Activated CD4-positive, alpha-beta T cell treated with anti-CD3 and anti-CD28 coated beads for 24 hours (primary cell): ENCODE measurements around the gene SDF2L1.
A peak's percentile ranks its signal among the peaks of the same experiment; 100 is the strongest.
"Not testable (repeated sequence)": the region's sequence is repeated elsewhere in the genome, so short reads cannot be mapped to it uniquely, and the experiment has no call there.

Source experiments
- DNase-seq, 2 donors: peaks; one replicate each; pipeline ENCODE4 v3.0.0-alpha.2; 2020; ENCODE audit warnings: low read depth in 2 of 2

Gene SDF2L1

GRCh38 chr22:21636629-21637218 lies 5.4 kb upstream of the SDF2L1 start:
- no peak for DNase-seq

- not testable (repeated sequence) for DNase-seq
Measured at GRCh38 chr22:21637450-21637849, 4.7 kb upstream of the SDF2L1 start.

GRCh38 chr22:21639359-21639758 lies 2.7 kb upstream of the SDF2L1 start:
- no peak for DNase-seq

DNA sequence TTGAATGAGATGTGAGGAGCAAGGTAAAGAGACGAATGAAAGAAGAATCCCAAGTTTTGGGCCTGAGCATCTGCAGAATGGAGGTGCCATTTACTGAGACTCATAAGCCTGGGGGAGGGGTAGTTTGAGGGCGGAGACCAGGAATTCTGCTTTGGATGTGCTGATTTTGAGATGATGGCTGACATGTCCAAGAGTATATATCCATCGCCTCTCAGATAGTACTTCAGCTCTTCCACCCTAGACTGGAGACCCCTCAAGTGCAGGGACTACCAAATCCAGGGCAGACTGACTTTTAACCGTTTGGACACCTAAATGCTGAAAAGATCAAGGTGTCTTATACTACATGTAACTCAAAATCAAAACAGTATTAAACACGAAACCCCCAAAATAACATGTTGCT lies 1.3 kb upstream of the SDF2L1 start:
- DNase-seq: no peak

DNA sequence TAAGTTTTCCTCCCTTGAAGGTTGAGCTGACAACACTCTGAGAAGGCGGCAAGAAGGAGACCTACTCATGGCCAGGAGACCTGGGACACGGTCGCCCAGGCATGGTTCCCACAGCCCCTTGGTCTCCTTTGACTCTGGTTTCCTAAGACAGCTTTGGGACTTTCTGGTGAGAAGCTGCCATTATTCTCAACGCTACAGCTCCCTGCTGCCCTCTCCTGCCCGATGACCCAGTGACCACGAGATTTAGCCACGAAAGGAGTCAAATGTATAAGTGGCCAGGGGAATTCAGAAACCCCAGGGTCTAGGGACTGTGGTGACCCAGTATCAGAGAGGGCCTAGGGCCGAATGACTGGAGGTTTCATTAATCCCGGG lies 699 bp upstream of the SDF2L1 start:
- DNase-seq: no peak

- peak; percentile 46 to 47 for DNase-seq
Measured at GRCh38 chr22:21642584-21643448, 714 bp downstream of the SDF2L1 start.

GRCh38 chr22:21643533-21644357 lies 1.6 kb downstream of the SDF2L1 start:
- DNase-seq: no peak

- DNase-seq: not testable (repeated sequence)
Measured at GRCh38 chr22:21645513-21645912, 3.4 kb downstream of the SDF2L1 start.

- peak; percentile 64 to 70 for DNase-seq
Measured at GRCh38 chr22:21646608-21647590, 4.8 kb downstream of the SDF2L1 start.

- DNase-seq: no peak
Measured at GRCh38 chr22:21650280-21650679, 8.2 kb downstream of the SDF2L1 start.

- DNase-seq: no peak
Measured at GRCh38 chr22:21650823-21651520, 8.9 kb downstream of the SDF2L1 start.

DNA sequence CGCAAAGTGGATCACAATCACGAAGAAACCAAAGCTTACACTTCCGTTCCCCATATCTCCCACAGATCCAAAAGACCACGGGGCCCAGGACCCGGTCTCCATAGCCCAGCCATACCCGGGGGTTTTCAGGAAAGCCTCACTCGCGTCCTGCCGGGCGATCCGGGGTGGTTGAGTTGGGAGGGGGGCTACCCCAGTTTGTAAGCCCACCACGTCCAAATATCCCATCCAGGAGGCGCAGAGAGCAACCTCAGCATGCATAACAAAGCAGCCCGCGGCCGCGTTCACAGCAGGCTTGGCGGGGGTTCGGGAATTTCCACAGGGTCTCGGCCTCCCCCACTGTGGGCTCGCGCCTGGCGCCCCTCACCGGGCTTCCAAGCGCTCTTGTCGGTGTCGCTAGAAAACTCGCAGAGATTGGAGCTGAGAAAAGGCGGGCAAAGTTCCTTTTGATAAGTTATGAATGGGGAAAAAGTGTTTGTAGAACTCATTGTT lies 9.5 kb downstream of the SDF2L1 start:
- no peak for DNase-seq

GRCh38 chr22:21652010-21652546 lies 10.0 kb downstream of the SDF2L1 start:
- peak; percentile 69 to 84 for DNase-seq

DNA sequence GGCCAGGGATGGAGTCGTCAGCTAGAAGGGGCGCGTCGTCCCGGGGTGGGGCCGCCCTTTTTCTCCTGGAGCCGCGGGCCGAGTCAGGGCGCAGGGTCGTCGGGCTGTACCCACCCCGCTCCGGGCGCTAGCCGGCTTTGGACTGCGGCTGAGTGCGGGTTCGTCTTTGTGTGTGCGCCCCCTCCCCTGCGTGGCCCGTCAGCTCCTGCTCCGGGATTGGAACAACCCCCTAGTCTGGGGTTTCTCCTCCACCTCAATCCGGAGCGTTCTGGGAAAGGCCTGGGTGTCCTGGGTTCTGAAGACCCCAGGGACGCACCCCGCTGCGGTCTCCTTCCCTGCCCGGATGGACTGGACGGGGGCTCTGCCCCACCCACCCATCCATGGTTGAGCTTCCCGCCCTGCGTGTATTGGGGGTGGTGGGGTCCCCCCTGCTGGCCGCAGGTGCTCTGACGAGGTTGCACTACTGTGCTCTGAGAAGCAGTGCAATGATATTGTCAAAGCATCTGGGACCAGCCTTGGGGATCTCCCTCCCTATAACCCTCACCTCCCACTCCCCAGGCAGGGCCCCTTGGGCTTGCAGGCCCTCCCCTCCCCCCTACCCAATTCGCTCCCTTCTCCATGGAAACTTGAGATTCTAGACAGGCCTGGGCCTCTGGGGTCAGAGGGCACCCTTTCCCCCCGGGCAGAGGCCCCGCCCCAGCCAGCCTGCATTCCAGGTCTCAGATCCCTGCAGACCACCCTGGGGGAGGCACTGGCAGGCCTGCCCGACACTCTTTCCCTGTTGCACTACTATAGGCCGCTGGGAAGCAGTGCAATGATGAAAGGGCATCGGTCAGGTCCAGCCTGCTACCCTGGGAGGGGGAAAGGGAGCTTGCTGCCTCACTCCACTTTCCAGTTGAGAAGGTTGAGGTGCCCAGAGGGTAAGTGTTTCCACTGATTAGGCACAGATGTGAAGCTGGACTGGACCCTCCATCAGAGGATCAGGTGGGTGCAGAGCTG lies 10.7 kb downstream of the SDF2L1 start:
- DNase-seq: no peak

DNA sequence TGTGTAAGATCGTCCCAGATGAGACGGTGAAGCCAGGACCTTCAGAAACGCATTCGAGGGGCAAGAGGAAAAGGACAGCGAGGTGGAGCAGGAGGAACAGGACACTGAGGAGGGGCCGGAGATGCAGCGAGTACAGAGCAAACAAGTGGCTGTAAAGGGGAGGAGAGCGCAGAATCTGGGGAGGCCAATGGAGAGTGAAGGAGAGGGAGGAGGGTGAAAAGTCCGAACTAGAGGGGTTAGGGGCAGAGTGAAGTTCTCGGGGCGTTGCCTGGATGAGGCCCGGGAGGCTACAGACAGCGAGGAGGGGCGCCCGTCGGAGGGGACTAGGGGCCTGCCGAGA lies 14.9 kb downstream of the SDF2L1 start:
- no peak for DNase-seq

- peak; percentile 67 to 75 for DNase-seq
Measured at GRCh38 chr22:21657360-21658032, 15.4 kb downstream of the SDF2L1 start.

GRCh38 chr22:21659864-21660525 lies 17.9 kb downstream of the SDF2L1 start:
- no peak for DNase-seq

DNA sequence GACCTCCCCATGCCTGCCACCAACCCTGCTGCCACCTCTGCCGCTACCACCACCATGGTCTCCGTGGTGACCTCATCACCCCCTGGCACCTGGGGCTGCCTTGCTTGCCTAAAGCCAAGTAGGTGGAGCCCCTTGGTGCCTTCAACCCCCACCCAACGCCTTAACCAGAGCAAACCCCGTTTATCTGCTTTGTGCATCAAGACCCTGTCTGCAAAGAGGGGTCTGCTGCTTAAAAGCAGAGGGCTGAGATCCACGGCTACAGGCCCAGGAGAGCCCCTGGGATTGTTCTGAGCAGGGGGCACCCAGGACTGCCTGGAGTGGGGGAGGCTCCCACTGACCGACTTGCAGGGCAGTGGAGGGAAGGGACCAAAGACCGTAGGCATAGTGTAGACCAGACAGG lies 18.8 kb downstream of the SDF2L1 start:
- DNase-seq: no peak
